ENCODE data around the gene C19orf73.

- TF ChIP-seq CTCF (conservative IDR thresholded peaks at IDR 0.05; ENCODE audit: low read length) (no peak), EZH2phosphoT487 (IDR thresholded peaks at IDR 0.05; ENCODE audit: borderline replicate concordance) (no peak)
Measured at GRCh38 chr19:49110567-49110966, 8.4 kb downstream of the C19orf73 start.

Measured in Loucy (cell line).